Choroid plexus epithelial cell (primary cell): ENCODE measurements around the gene ANKRD13C.

ENCODE experiments used
- DNase-seq: peaks from one replicate; pipeline ENCODE4 v3.0.0-alpha.2; 2010; ENCODE audit warnings: low read depth
- H3K4me3 ChIP-seq: 2 replicates; pipeline ENCODE4 v1.5.1; 2011; ENCODE audit warnings: low read depth, mild to moderate bottlenecking, control low read depth, low read length, moderate library complexity
- CTCF ChIP-seq: conservative IDR thresholded peaks from 2 replicates; pipeline ENCODE4 v1.5.1; 2011; ENCODE audit warnings: low read depth, mild to moderate bottlenecking, control low read depth, inconsistent platforms, low read length, moderate library complexity

The ANKRD13C gene

DNA sequence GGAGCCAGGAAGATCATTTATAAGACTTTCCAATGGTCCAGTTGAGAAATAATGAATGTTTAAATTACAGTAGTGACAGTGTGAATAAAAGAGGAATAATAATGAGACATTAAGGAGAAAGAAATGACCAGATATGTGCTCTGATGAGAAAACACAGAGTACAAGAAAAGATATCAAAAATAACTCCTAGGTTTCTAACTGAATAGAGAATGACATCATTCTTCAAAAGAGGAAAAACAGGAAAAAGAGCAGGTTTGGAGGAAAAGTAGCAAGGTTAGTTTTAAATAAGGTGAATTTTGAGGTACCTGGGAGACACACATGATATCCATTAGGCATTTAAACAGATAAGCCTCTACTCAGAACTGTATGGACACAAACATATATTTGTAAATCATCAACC is 55.0 kb downstream of the ANKRD13C start:
- no peak overlapping the region for H3K4me3 ChIP-seq
- TF ChIP-seq CTCF, result no peak
- DNase-seq, result no peak

GRCh38 chr1:70295749-70296148 is 58.8 kb downstream of the ANKRD13C start:
- no peak overlapping the region for H3K4me3 ChIP-seq
- DNase-seq, result no peak
- TF ChIP-seq CTCF, result no peak

DNA sequence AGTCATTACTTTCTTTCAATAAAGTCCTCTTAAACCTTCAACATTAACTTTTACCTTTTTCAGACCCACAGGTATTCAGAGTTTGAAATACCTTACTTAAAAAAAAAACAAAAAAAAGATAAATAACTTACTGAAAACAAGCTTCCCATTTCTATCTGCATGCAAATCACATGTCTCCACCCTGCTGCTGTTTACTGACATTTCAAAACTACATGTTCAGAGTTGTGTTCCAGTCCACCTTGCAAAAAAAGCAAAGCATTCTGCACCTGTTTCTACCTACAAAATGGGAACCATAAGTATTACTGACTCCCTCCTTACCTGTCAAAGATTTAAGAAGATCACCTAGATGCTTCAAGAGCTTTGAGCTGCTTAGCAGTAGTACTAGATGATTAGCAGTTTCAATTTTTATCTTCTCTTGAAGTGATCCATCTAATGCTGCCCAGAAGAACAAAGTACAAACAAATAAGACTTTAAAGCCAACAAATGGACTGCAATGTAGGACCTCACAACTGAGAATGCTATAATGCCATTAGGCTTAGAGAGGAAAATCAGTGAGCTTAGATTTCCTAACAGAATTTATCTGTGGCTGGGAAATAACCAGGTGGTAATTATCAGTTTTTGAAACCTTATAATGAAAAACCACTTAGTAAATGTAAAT is 61.2 kb downstream of the ANKRD13C start:
- no peak for TF ChIP-seq CTCF
- no peak for DNase-seq
- H3K4me3 ChIP-seq, result no peak overlapping the region

DNA sequence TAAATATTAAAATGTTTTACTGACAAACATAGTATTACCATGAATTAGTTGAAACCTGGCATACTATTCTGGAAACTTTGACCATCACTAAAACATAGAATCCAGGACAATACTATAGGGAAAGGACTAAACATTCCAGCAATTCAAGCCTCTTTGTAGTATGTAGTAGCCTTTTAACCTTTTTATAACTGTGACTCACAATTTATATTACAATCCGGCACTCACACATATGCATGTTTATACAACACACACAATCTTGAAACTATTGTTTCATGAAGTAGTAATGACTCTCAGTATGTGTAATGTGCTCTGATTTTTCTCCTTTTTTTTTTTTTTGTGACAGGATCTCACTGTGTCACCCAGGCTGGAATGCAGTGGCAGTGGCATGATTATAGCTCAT is 64.3 kb downstream of the ANKRD13C start:
- no peak for TF ChIP-seq CTCF
- H3K4me3 ChIP-seq, result no peak overlapping the region
- DNase-seq, result peak; percentile 27

- TF ChIP-seq CTCF, result no peak
- no peak overlapping the region for H3K4me3 ChIP-seq
- no peak for DNase-seq
These were observed 66.4 kb downstream of the ANKRD13C start for GRCh38 chr1:70288166-70288565.

GRCh38 chr1:70286453-70286852 is 68.1 kb downstream of the ANKRD13C start:
- H3K4me3 ChIP-seq, result no peak overlapping the region
- TF ChIP-seq CTCF, result no peak
- DNase-seq, result no peak

GRCh38 chr1:70284366-70284765 is 70.2 kb downstream of the ANKRD13C start:
- H3K4me3 ChIP-seq, result no peak overlapping the region

More at GRCh38 chr1:70284366-70284765, 70.2 kb downstream of the ANKRD13C start:
- DNase-seq, result no peak
- TF ChIP-seq CTCF, result no peak
